Renal pelvis (tissue), 4 donors: ENCODE results near the gene SUFU. TPM values are rescaled to one million over a fixed set of nuclear protein-coding genes. Genes with fewer than 3 reads are reported as not detected.

Experiments used
- DNase-seq: peaks from one replicate; pipeline ENCODE4 v3.0.0-alpha.2; 2013
- polyA plus RNA-seq, 3 donors: library from polyadenylated mRNA; unstranded; fragments of 120-200 nt; gene quantifications; one replicate each; pipeline ENCODE4 v1.2.1, GENCODE V29; 2013; ENCODE audit not compliant: insufficient read length in 3 of 3

The SUFU gene
- polyA plus RNA-seq, 3 donors, result 30.9 to 33.1 (median 31.2) TPM

DNA sequence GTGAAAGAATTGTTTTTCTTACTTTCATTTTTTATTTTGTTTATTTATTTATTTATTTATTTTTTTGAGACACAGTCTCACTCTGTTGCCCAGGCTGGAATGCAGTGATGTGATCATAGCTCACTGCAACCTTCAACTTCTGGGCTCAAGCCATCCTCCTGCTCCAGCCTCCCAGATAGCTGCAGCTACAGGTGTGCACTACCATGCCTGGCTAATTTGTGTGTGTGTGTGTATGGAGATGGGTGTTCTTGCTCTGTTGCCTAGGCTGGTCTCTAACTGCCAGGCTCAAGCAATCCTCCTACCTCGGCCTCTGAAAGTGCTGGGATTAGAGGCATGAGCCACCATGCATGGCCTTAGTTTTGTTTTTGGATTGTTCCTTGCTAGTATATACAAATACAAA lies 85.1 kb downstream of the SUFU start:
- DNase-seq, result no peak

DNA sequence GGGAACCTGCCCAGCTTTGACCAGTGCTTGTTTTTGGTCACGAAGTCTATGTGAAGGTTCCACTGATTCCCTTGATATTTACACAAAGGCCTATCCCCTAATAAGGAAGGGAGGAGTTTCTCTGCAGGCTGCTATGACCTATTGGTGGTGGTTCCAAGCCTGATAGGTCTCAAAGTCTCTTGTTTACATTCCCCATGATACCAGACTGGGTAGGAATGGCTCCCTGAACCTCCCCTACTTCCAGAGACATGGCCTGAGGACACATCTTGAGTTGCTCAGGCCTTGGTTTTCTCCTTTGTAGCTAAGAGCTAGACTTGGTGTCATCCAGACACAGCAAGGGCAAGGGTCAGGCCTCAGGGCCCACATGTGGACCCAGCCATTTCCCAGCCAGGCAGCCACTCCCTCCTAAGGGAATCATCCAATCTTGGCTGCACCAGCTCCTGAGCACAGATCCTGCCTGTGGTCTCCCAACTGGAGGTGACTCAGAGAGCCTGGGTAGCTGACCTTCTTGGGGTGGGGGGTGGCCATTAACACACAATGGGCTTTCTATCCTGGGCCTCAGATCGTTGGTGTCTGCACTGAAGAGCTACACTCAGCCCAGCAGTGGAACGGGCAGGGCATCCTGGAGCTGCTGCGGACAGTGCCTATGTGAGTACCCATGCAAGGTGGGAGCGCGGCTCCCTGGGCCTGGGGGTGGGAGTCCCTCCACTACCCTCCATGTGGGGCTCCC lies 89.5 kb downstream of the SUFU start:
- no peak for DNase-seq

DNA sequence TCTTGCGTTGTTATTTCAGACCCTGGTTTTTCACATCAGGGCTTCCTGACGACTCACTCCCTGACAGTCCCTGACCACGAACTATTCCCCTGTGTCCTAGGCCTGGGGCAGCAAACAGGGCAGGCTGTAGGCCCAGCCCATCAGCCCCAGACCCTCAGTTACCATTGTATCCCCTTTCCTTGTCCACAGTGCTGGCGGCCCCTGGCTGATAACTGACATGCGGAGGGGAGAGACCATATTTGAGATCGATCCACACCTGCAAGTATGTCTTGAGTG lies 90.0 kb downstream of the SUFU start:
- no peak for DNase-seq

DNA sequence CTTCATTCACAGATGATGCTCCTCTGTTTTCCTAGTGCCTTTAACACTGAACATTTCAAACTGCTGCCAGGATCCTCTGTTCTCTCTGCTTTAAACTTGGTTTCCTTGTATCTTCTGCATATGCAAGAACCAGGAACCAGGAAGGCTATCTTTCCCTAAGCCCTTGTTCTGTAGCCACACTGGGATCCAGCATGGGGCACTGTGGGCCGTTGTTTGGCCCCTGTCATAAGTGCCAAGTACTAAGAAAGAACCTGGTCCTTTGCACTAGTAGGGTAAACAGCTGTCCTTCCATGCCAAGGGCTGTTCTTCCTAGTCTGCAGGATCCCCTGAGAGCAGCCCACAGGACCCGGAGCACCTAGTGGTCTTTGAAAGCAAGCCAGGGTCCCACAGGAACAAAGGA lies 91.5 kb downstream of the SUFU start:
- no peak for DNase-seq

DNA sequence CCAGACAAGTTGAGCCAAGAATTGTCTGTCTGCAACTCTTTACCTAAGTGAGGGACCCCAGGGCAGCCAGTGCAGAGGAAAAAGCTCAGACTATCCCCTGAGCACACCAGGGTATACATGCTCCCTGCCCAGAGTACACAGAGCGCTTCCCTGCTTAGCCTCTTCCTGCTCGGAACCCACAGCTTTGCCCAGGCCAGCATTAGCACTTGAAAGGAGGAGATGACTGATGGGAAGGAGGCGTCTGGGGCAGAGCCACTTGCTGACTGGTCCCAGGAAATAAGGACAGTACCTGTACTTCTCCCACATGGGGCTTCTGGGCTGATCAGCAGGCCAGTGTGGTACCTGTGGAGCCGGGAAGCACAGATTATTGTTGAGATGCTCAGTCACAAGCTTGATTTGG lies 92.1 kb downstream of the SUFU start:
- no peak for DNase-seq

DNA sequence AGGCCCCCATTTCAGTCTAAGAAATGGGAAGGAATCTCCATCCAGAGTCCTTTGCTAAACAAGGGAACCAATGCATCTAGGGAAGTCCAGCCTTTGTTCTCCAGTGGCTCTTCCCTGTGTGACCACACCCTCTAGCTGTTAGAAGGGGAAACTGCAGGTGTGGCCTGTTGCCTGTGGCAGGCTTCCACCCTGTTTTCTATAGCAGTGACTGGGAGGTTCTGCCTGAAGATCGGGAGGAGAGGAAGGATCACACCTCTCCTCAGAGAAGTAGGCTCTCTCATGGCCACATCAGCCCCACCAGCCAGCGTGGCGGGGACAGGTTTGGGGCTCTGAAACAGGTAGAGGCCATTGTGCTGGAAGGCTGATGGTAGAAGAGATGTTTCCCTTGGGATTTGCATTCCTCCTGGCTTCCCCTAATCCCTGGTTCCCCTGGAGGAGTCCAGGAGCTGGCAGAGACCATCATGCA lies 92.8 kb downstream of the SUFU start:
- DNase-seq, result no peak

DNA sequence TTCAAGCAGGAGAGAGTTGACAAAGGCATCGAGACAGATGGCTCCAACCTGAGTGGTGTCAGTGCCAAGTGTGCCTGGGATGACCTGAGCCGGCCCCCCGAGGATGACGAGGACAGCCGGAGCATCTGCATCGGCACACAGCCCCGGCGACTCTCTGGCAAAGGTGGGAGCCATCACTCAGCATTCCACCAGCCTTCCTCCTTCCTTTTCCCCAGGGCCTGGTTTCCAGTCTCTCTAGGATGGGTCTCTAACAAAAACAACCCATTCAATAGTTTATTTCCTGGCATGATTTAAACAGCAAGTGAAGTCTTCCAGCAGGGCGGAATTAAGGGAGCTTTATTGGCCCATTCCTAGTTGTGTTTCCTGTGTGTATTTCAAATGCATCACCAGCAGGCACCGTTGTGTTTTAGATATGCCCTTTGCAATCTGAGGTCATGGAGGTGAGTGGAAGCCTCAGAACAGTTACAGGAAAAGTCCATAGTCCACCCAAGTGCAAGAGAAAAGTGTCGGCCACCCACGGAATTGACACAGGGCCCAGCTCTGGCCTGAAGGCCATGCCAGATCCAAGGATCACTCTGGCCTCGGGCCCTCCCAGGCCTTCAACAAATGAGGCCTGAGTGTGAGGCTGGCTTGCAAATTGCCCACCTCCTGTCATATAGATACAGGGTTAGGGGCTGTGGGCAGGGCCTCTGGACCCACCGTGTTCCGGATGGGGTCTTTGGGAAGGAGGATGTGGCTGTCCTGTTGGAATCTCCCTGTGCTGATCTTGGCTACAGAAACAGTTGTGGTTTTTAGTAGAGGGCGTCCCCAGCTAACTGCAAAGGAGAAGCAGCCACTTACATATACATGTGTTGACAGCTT lies 93.6 kb downstream of the SUFU start:
- DNase-seq, result no peak

DNA sequence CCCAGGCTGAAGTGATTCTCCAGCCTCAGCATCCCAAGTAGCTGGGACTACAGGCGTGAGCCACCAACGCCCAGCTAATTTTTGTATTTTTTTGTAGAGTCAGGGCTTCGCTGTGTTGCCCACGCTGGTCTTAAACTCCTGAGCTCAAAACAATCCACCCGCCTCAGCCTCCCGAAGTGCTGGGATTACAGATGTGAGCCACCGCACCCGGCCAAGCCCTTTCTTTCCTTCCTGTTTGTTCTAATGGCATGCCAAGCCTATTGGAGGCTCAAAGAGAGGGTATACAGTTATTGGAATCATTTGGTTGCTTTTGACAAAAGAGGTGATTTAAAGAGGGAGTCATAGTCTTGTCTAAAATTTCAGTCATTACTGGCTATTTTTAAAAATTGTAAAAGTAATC lies 94.5 kb downstream of the SUFU start:
- DNase-seq, result no peak

DNA sequence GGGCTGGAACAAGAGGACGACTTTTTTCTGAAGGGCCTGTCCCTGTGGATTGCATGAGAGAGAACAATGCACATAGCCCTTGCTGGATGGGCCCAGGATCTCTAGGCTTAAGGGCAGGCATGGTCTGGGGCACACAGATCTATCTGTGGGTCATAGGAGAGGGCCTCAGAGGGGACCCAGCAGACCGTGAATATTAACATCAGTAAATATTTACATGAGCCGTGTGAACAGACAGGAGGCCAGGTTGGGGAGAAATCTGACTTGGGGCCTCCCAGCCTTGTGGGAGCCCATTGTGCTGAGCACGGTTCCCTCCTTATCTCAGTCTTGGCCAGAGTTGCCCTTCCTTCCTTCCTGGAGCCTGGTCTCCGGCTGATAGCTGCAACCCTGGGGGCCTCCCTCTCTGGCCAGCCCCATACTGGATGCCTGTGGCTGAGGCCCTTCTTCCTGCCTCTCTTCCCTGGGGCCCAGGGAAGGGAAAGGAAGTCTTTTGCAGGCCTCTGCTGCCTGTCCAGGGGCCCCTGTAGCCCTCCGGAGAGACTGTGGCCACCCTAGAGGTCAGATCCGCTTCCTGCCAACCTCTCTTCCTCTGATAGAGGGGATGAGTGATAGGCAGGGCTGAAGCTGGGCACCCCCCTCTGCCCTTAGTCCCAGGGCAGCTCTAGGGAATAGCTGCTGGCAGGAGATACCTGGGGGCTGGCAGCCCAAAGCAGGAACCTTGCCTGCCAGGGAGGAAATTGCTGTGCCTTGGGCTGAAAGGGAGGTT lies 96.0 kb downstream of the SUFU start:
- no peak for DNase-seq

DNA sequence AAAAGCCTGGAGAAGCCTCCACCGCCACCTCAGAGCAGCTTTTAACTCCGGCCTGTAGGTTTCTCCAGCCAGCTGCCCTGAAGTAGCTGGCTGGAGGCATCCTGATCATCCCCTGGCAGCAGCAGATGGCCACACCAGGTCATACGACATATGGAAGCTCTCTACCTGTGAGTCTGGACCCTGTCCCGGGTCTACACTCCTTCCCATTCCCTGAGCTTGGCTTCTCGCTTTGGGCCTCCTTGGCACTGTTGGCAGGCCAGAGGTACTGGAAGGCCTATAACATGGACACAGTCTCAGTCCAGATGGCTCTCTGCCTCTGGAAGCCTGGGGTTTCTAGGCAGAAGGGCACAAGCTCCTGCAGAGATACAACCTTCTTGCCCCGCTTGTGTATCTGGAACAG lies 97.0 kb downstream of the SUFU start:
- DNase-seq, result no peak

DNA sequence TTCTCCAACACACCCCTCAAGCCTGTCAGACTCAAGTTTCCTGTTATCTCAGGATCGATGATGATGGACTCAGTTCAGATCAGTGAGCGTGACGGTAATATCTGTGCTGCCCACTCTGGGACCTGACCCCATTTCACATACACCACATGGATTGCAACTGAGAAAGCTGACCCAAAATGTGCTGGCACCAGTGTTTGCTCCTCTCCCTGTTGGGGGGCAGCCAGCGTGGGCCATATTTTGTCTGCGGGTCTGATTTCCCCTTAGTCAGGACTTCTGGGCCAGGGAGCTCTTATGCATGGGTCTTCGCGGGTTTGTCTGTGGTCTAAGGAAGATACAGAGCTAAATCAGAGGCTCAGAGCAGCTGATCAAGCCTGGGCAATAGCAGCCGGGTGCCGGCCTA lies 97.9 kb downstream of the SUFU start:
- DNase-seq, result no peak

DNA sequence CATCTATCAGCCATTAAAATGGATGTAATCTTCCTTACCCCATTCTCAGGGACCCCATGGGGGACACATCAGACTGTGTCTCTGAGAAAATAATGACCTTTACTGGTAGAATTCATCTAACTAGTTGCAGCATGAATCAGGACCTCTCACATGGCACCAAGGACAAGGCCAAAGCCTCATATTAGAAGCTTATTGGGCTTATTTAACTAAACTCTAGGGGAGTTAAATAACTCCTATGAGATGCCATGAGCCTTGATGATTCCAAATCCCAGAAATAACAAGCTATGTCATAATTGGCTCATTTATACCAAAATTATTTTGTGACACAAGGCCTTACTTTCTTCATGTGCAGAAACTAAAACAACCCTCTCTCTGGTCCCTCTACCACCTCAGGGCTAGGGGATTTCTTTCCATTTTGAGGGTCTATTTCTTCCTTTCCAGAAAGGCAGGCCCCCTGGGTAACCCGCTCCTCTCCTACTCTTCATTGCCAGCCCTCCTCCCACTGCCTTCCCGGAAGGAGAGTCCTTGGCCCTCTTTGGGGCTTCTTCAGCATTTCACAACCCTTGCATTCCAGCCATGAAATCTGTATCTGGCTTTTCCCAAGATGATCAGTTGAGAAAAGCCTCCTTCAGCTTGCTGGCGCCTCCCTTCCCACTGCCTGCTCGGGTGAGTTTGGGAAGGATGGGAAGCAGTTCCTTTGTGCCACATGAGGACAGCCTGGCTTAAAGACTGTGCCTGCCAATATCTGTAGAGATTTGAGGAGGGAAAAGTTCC lies 98.7 kb downstream of the SUFU start:
- no peak for DNase-seq

DNA sequence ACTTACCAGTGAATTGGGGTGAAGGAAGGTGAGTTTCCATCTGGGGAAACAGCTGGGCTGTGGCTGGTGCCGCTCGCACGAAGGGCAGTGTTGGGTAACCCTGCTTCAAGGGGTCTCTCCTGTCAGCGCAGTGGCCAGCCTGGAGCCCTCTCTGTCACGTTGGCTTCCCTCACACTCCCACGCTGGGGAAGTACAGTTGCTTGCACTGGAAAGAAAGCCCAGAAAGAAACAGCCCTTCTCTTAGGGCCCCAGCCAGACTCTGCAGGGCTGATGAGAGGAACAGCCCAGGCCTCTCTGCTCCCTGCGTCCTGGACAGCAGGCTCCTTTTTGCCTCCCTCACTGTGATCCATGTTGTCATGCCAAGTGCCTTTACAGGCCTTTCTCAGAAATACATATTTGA lies 100.2 kb downstream of the SUFU start:
- DNase-seq, result no peak

DNA sequence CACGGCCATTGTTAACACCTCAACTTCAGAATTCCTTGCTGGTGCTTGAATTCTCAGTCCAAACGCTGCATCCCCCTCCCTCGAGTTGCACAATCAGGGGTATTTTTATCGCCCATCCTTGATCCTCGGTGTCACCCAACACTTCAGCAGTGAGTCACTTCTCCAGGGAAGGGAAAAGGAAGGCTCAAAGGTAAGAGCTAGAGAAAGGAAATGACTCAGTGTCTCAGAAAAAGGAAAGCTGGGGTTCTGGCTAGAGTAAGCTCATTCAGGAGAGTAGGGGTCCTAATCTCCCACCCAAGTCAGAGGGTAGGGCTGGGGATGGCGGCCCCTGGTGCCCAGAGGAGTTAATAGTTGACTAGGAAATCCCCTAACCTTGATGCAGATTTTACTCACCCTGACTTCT lies 100.7 kb downstream of the SUFU start:
- DNase-seq, result no peak

DNA sequence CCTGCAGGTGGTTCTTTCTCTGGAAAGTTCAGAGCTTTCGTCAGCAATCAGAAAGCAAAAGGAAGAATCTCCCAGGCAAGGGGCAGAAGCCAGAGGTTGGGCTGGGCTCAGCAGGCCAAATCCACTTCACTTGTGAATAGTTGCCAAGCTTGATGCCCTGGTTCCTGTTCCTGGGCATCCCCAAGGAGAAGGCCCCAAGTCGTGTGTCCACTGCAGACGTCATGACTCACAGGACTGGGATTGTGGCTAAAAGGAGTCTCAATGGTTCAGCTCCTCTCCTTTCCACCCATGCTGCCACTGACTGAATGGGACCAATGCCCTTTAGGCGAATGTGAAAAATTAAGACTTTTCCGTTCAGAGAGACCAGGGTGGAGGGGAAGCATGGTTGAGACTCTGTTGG lies 101.9 kb downstream of the SUFU start:
- no peak for DNase-seq

DNA sequence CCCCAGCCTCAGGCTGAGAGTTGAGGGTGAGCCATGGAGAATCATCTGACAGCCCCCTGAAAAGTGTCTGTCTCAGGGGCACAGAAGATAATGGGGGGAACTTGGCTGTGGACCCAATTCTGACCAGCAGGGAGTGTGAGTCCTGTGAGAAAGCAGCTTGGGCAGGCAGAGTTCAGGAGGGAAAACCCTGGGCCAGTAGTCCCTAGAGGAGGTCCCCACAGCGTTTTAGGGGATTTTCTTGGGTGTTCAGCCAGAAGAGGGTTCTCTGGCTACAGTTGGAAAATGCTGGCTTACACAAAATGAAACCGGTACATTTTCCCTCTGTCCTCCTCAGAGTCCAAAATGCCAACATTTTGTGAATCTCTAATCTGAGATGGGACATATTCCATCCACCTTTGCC lies 104.7 kb downstream of the SUFU start:
- no peak for DNase-seq

DNA sequence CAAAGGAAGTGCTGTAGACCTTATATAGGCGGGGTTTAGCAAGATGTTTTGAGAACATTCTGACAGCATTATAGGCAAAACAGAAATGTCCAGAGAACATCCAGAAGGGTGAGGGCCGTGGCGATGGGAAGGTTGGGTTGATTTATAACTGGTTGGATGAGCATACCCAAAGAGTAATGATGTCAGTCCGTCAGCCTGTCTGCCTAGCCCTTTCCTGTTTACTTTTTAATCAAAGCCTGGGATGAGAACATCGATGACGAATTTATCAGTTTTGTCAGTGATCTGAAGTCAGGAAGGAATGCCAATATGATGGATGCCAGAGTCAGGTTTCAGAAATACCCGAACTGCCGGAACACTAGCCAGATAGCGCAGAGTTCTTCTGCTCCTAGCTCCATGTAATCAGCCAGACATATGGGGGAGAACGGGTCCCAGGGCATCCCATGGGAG lies 106.7 kb downstream of the SUFU start:
- DNase-seq, result no peak

DNA sequence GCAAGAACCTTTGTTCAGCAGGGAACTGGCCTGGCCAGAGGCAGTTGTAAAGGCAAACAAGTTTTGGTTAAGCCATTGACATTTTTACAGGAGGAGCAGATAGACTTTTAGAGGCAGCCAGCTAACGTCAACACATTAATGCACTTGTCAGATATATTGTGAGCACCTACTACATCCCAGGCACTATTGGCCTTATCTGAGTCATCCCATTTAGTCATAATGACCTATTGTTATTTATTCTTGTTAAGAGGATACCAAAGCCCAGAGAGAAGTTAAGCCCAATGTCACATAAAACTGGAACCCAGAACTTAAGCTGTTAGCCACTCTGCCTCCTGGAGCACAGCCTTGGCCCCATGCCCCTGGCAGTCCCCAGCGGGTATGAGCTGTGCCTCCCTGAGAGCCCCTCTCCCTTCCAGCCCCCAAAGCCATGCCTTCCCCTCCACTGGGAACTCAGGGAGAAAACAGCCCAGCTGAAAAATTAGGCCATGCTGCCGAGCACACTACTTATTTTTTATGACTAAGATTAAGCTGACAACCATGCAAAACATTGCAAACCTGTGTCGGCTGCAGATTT lies 107.8 kb downstream of the SUFU start:
- no peak for DNase-seq

DNA sequence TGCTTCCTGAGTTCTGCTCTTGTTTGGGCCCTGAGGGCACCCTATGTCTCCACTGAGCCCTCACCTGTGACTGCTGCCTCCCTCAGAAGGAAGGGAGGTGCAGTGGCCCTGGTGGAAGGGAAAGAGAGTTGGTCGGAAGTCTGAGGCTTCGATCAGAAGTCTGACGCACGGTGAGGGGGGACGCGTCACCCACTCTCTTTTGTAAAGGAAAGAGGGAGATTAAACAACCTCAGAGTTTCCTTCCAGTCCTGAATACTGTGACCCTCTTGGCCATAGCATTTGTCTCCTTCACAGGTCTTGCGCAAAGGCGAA lies 109.1 kb downstream of the SUFU start:
- no peak for DNase-seq

DNA sequence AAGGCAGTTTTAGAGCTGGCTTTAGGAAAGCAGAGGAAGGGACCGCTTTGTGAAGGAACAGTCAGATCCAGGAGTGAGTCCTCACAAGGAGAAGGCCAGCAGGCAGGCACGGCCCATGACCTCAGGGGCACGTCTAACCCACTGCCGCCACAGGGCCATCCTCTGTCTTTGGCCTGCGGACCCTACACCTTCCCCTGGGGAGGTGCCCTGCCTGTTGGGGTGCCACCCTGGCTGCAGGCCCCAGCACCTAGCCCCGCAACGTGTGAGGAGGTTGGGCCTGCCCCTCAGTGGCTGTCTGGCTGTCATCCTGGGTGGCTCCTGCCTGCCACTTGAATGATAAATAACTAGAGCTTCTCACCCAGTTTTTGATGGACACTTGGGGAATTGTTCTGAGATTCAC lies 109.5 kb downstream of the SUFU start:
- no peak for DNase-seq

DNA sequence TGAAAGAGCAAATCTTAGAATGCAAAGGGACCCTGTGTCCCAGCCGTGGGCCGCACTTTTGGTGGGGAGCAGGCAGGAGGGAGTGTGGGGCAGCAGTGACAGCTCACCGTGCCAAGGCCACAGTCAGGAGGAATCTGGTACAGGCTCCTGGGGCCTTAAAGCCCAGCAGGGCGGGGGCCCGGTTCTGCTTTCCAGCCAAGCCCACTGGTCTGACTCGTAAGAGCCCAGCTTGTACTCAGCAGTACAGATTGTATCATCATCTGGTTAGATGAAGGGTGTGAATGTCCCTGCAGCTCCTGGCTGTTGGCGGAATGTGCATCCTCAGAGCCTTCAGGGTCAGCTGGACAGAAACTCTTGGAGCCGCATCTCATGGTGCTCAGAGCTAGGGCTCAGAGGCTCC lies 110.0 kb downstream of the SUFU start:
- DNase-seq, result no peak

DNA sequence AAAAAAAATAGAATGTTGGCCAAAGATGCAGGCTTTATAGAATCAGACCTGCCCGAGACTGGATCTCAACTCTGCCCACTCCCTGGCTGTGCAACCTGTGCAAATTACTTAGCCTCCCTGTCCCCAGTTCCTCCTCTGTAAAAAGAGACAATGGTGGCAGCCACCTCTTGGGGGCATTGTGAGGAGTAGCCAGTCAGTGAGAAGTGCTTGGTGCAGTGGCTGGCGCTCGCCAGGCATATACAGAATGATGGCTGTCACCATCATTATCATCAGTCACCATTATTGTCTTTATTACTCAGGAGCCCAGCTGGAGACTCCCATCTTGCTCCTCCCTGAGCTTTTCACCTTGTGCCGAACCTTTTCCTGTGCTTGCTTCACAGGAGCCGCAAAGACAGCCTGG lies 111.1 kb downstream of the SUFU start:
- no peak for DNase-seq
